ENCODE measurements around the gene CNTNAP2.

Gene CNTNAP2

DNA sequence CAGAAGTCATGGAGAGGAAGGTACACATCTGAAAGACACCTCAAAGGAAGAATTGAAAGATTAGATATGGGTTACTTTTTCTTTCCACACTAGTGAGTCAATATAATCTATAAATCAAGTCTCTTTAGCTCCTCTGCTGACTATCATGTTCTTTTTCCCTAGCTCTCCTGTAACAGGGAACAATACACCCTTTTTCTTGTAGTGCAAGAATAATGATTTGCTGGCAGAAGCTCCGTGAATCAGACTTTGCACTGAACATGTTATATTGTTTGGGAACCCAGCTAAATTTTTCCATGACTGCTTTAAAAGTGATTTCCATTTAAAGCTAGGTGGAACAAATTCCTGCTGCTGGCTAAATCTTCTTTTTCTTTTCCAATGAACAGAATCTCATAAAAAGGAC, 1717.4 kb downstream of the CNTNAP2 start:
- Histone ChIP-seq H4K20me1 (ENCODE audit: low read depth, low read length) (no peaks in the 10 kb centered on the region), H3K79me2 (ENCODE audit: insufficient read depth, low read length) (no peaks in the 10 kb centered on the region), H3K27ac (ENCODE audit: low read depth, low read length) (no peak overlapping the region), H3K9me2 (replicated peaks; ENCODE audit: insufficient read depth, low read length) (no peaks in the 10 kb centered on the region), H3K4me2 (ENCODE audit: low read depth, low read length, poor library complexity, severe bottlenecking) (no peak overlapping the region), H3K4me3 (ENCODE audit: insufficient read depth, low read length, poor library complexity, severe bottlenecking) (no peak overlapping the region), H2AFZ (ENCODE audit: low read depth, low read length, severe bottlenecking) (no peak overlapping the region), H3K9me3 (ENCODE audit: insufficient read depth, low read length) (no peaks in the 10 kb centered on the region), H3F3A (ENCODE audit: insufficient read depth) (no peaks in the 10 kb centered on the region), H3K9ac (ENCODE audit: low read length) (no peak overlapping the region), H3K27me3 (ENCODE audit: low read length) (no peaks in the 10 kb centered on the region), H3K36me3 (ENCODE audit: low read length) (no peaks in the 10 kb centered on the region)
- TF ChIP-seq EZH2phosphoT487 (conservative IDR thresholded peaks at IDR 0.05; ENCODE audit: low read length): no peak
- TF ChIP-seq, protein P1, sequence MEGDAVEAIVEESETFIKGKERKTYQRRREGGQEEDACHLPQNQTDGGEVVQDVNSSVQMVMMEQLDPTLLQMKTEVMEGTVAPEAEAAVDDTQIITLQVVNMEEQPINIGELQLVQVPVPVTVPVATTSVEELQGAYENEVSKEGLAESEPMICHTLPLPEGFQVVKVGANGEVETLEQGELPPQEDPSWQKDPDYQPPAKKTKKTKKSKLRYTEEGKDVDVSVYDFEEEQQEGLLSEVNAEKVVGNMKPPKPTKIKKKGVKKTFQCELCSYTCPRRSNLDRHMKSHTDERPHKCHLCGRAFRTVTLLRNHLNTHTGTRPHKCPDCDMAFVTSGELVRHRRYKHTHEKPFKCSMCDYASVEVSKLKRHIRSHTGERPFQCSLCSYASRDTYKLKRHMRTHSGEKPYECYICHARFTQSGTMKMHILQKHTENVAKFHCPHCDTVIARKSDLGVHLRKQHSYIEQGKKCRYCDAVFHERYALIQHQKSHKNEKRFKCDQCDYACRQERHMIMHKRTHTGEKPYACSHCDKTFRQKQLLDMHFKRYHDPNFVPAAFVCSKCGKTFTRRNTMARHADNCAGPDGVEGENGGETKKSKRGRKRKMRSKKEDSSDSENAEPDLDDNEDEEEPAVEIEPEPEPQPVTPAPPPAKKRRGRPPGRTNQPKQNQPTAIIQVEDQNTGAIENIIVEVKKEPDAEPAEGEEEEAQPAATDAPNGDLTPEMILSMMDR (IDR thresholded peaks at IDR 0.05; ENCODE audit: insufficient read depth, low read length, poor library complexity, severe bottlenecking): no peak

DNA sequence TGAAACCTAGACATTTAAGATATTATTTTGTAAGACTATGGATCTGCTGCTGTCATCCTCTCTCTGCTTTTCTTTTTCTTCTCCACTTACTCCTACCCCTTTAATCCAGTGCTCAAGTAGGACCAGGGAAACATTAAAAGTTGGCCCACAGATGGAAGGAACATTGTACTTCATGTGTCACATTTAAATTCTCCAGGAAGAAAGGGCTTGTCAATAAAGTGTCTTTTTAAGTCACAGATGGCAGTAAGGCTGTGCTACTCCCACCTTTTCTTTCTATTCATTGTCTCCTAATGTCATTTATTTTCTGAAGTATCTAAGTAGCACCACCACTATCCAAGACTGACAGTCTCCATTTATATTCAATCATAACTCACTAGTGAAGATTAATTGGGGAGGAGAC, 1736.2 kb downstream of the CNTNAP2 start:
- Histone ChIP-seq H3K27ac (ENCODE audit: low read depth, low read length) (no peak overlapping the region), H4K20me1 (ENCODE audit: low read depth, low read length) (no peaks in the 10 kb centered on the region), H3K4me3 (ENCODE audit: insufficient read depth, low read length, poor library complexity, severe bottlenecking) (no peak overlapping the region), H3K79me2 (ENCODE audit: insufficient read depth, low read length) (no peaks in the 10 kb centered on the region), H2AFZ (ENCODE audit: low read depth, low read length, severe bottlenecking) (no peak overlapping the region), H3F3A (ENCODE audit: insufficient read depth) (no peaks in the 10 kb centered on the region), H3K36me3 (ENCODE audit: low read length) (no peaks in the 10 kb centered on the region), H3K9me2 (replicated peaks; ENCODE audit: insufficient read depth, low read length) (no peaks in the 10 kb centered on the region), H3K9ac (ENCODE audit: low read length) (no peak overlapping the region), H3K4me2 (ENCODE audit: low read depth, low read length, poor library complexity, severe bottlenecking) (no peak overlapping the region), H3K9me3 (ENCODE audit: insufficient read depth, low read length) (no peaks in the 10 kb centered on the region), H3K27me3 (ENCODE audit: low read length) (no peaks in the 10 kb centered on the region)
- no peak for TF ChIP-seq EZH2phosphoT487 (conservative IDR thresholded peaks at IDR 0.05; ENCODE audit: low read length)
- TF ChIP-seq, protein P1 (IDR thresholded peaks at IDR 0.05; ENCODE audit: insufficient read depth, low read length, poor library complexity, severe bottlenecking): no peak

DNA sequence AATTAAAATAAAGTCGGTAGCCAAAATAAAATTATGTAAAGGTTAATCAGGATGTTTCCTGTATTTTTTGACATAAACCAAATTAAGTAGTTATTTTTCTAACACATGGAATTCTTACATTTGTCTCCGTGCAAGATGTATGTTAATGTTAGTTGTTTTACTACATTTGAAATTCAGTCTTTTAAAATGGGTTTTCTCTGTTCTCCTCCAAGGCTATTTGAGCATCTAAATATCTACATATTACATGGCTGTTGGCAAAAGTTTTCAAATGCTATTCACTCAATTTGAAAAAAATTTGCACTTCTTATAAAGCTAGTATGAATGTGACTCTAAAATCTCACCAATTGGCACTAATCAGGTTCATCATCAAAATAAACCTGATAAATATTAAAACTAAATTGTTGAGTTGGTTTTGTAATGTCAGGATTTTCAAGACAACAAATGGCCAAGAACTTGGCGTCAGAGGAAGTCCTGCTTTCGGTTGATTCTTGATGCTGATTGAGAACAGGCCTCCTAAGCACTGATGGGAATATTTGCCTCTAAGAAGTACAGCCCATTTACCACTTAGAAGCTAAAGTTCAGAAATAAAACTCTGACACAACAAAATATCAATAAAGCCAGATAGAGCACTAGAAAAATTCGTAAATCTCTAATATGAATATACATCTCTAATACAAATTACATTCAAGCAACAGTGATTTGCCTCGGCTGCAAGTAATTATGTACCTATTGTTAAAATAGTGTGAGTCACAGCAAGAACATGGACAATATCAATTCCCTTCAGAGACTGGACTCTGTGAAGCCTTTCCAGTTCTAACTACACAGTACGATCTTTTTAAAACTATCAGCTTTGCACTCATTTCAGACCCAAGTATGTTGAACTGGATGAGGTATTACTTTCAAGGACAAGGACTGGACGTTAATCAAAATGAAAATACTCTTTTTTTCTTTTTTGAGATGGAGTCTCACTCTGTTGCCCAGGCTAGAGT, 1740.8 kb downstream of the CNTNAP2 start:
- Histone ChIP-seq H3K9ac (ENCODE audit: low read length) (no peak overlapping the region), H3K9me3 (ENCODE audit: insufficient read depth, low read length) (no peaks in the 10 kb centered on the region), H4K20me1 (ENCODE audit: low read depth, low read length) (no peaks in the 10 kb centered on the region), H3K36me3 (ENCODE audit: low read length) (no peaks in the 10 kb centered on the region), H3K27ac (ENCODE audit: low read depth, low read length) (no peak overlapping the region), H3F3A (ENCODE audit: insufficient read depth) (no peaks in the 10 kb centered on the region), H3K27me3 (ENCODE audit: low read length) (no peaks in the 10 kb centered on the region), H3K79me2 (ENCODE audit: insufficient read depth, low read length) (no peaks in the 10 kb centered on the region), H3K4me3 (ENCODE audit: insufficient read depth, low read length, poor library complexity, severe bottlenecking) (no peak overlapping the region), H2AFZ (ENCODE audit: low read depth, low read length, severe bottlenecking) (no peak overlapping the region), H3K4me2 (ENCODE audit: low read depth, low read length, poor library complexity, severe bottlenecking) (no peak overlapping the region), H3K9me2 (replicated peaks; ENCODE audit: insufficient read depth, low read length) (no peaks in the 10 kb centered on the region)
- no peak for TF ChIP-seq EZH2phosphoT487 (conservative IDR thresholded peaks at IDR 0.05; ENCODE audit: low read length)
- TF ChIP-seq, protein P1 (IDR thresholded peaks at IDR 0.05; ENCODE audit: insufficient read depth, low read length, poor library complexity, severe bottlenecking): no peak
